ENCODE measurements around the gene SALL1. TPM values are rescaled to one million over a fixed set of nuclear protein-coding genes. Genes with fewer than 3 reads are reported as not detected.

Gene SALL1
- total RNA-seq (2011; cell fraction: chromatin; rRNA removed; ENCODE audit: low replicate concordance): not detected in 2 replicates
- not detected in 2 replicates for total RNA-seq (2011; cell fraction: nucleolus; rRNA removed)
- total RNA-seq (2011; cell fraction: nucleoplasm; rRNA removed): not detected in 2 replicates
- total RNA-seq (2014; rRNA removed) (not detected in 2 replicates), total RNA-seq (2014; rRNA removed; fragmentation: Illumina TruSeq; extraction: Trizol) (not detected in 2 replicates), total RNA-seq (2015; rRNA removed; fragmentation: Illumina TruSeq; extraction: Trizol) (not detected in 2 replicates), total RNA-seq (2021) (0.07 TPM in 1 of 2 replicates, not detected in the other), polyA plus RNA-seq (2011; rRNA removed) (not detected in 2 replicates), polyA plus RNA-seq (2014; fragmentation: Illumina TruSeq; extraction: Trizol) (not detected in 2 replicates), polyA plus RNA-seq (2014; fragmentation: Nextera tagmentation; extraction: Ambion mirVana) (not detected), polyA plus RNA-seq (2014; rRNA removed) (not detected in 2 replicates), polyA minus RNA-seq (2011; rRNA and poly(A)+ RNA removed) (not detected in 2 replicates), Bru-seq, nascent RNA (not detected), BruChase-seq, experiment 1, labeled RNA remaining after a 2-hour chase (not detected), BruChase-seq, experiment 2, labeled RNA remaining after a 6-hour chase (not detected)
- polyA plus RNA-seq (2011; cell fraction: cytosol; rRNA removed): not detected in 2 replicates
- not detected in 2 replicates for polyA plus RNA-seq (2011; cell fraction: nucleus; rRNA removed)
- not detected in 2 replicates for polyA plus RNA-seq (2012)
- not detected in 2 replicates for polyA minus RNA-seq (2011; cell fraction: cytosol; rRNA and poly(A)+ RNA removed)
- not detected in 2 replicates for polyA minus RNA-seq (2011; cell fraction: nucleus; rRNA and poly(A)+ RNA removed)
- long read RNA-seq, experiment 1: 0 reads
- long read RNA-seq, experiment 2: 0 reads
- long read RNA-seq, experiment 3: 0 reads

GRCh38 chr16:51150888-51151320 lies at the start of gene SALL1:
Gene SALL1 (minus strand): TSS chr16:51151270. CDS start chr16:51151241, 29 bp downstream.
- Histone ChIP-seq H3K4me2 (ENCODE audit: insufficient read depth, low read length) (no peak within 1 kb of the TSS), H3K79me2 (ENCODE audit: control insufficient read depth, insufficient read depth, low read length) (no peaks in the 10 kb centered on the region), H3K9me1 (ENCODE audit: control insufficient read depth, insufficient read depth, low read length) (no peaks in the 10 kb centered on the region), H3K27ac (ENCODE audit: extremely low read depth, low read depth, low read length) (no peak within 1 kb of the TSS), H3K4me1 (replicated peaks in 1 of 2; ENCODE audit: control insufficient read depth in 2 of 2, insufficient read depth in 2 of 2, low read length in 2 of 2) (no peaks in the 10 kb centered on the region; a peak in 1 of 5 replicates), H3K36me3 (ENCODE audit: control insufficient read depth, insufficient read depth, low read length) (no peaks in the 10 kb centered on the region), H3K27me3 (ENCODE audit: control insufficient read depth in 2 of 2, insufficient read depth in 2 of 2, low read length in 2 of 2) (peaks cover 0 to 21% of the 10 kb centered on the region in 2 experiments; a peak in 1 of 5 replicates), H3K9ac (ENCODE audit: insufficient read depth in 1 of 2, low read depth in 2 of 2, low read length in 2 of 2) (no peak within 1 kb of the TSS), H4K20me1 (replicated peaks; ENCODE audit: control insufficient read depth, insufficient read depth, low read length) (no peaks in the 10 kb centered on the region), H3K9me3 (replicated peaks; ENCODE audit: control insufficient read depth, insufficient read depth, low read depth, low read length) (no peaks in the 10 kb centered on the region), H2AFZ (ENCODE audit: low read depth, low read length) (no peak within 1 kb of the TSS), H3K4me3 (no peak within 1 kb of the TSS)
- BruUV-seq (replicated peaks): no TSS peak
- POLR2A ChIA-PET: no interaction called here
- no peak for DNase-seq (ENCODE audit: extremely low read depth in 1 of 4, low spot score in 3 of 4)
- FAIRE-seq: no peak
- in situ Hi-C loops (cut with MboI): no loop called here
- CTCF ChIA-PET (ENCODE audit: low intra/inter-chr PET ratio): no interaction called here
- WGBS (ENCODE audit: insufficient coverage, low coverage, missing lambda C conversion rate): 66% methylated on average over 10 of the region's 38 CpGs
- ATAC-seq: no peak
- intact Hi-C loops (cut with micrococcal nuclease): no loop called here
- TF ChIP-seq CHD7 (IDR thresholded peaks at IDR 0.05; ENCODE audit: low read depth, low read length) (no peak), SRSF3 (IDR thresholded peaks at IDR 0.05; ENCODE audit: insufficient read depth, low read length) (no peak), ZNF263 (CRISPR knock-in tag; IDR thresholded peaks at IDR 0.05; ENCODE audit: borderline replicate concordance) (no peak), SPI1 (IDR thresholded peaks at IDR 0.05; ENCODE audit: borderline replicate concordance, low read depth, low read length) (no peak), ZBTB43 (CRISPR knock-in tag; IDR thresholded peaks at IDR 0.05) (no peak), ZNF324 (CRISPR knock-in tag; IDR thresholded peaks at IDR 0.05) (no peak)

Data from K562 (cell line).